ENCODE results near the gene FRK. TPM values are rescaled to one million over a fixed set of nuclear protein-coding genes. Genes with fewer than 3 reads are reported as not detected.
"Not testable (repeated sequence)": the region's sequence is repeated elsewhere in the genome, so short reads cannot be mapped to it uniquely, and the experiment has no call there.

The FRK gene
- total RNA-seq, 1 donor from 2014 or later = 0.41 TPM

GRCh38 chr6:115960286-115960685, 100.4 kb downstream of the FRK start:
- not testable (repeated sequence) for DNase-seq (ENCODE audit: low spot score in 2 of 2); FAIRE-seq

- DNase-seq (ENCODE audit: low spot score in 2 of 2) (no peak), FAIRE-seq (no peak)
Measured at GRCh38 chr6:115958958-115959357, 101.7 kb downstream of the FRK start.

GRCh38 chr6:115954740-115955139, 106.0 kb downstream of the FRK start:
- DNase-seq (ENCODE audit: low spot score in 2 of 2) (no peak), FAIRE-seq (no peak)

- no peak for FAIRE-seq
- no peak for DNase-seq (ENCODE audit: low spot score in 2 of 2)
Measured at GRCh38 chr6:115948751-115949150, 111.9 kb downstream of the FRK start.

GRCh38 chr6:115947966-115948541, 112.6 kb downstream of the FRK start:
- DNase-seq (ENCODE audit: low spot score in 2 of 2) (no peak), FAIRE-seq (no peak)

GRCh38 chr6:115945812-115946211, 114.9 kb downstream of the FRK start:
- FAIRE-seq = no peak
- DNase-seq (ENCODE audit: low spot score in 2 of 2) = no peak

- DNase-seq (ENCODE audit: low spot score in 2 of 2) = no peak
- no peak for FAIRE-seq
Measured at GRCh38 chr6:115945306-115945705, 115.4 kb downstream of the FRK start.

- not testable (repeated sequence) for DNase-seq (ENCODE audit: low spot score in 2 of 2); FAIRE-seq
Measured at GRCh38 chr6:115944829-115945228, 115.9 kb downstream of the FRK start.

- DNase-seq (ENCODE audit: low spot score in 2 of 2); FAIRE-seq: not testable (repeated sequence)
Measured at GRCh38 chr6:115937502-115937901, 123.2 kb downstream of the FRK start.

GRCh38 chr6:115935361-115935760, 125.3 kb downstream of the FRK start:
- no peak for DNase-seq (ENCODE audit: low spot score in 2 of 2)
- no peak for FAIRE-seq

- no peak for FAIRE-seq
- DNase-seq (ENCODE audit: low spot score in 2 of 2) = no peak
Measured at GRCh38 chr6:115934829-115935228, 125.9 kb downstream of the FRK start.

GRCh38 chr6:115934145-115934544, 126.5 kb downstream of the FRK start:
- FAIRE-seq (no peak), DNase-seq (ENCODE audit: low spot score in 2 of 2) (no peak)

- no peak for FAIRE-seq
- DNase-seq (ENCODE audit: low spot score in 2 of 2) = no peak
Measured at GRCh38 chr6:115932481-115932880, 128.2 kb downstream of the FRK start.

GRCh38 chr6:115928000-115928399, 132.7 kb downstream of the FRK start:
- DNase-seq (ENCODE audit: low spot score in 2 of 2); FAIRE-seq: not testable (repeated sequence)

- no peak for FAIRE-seq
- no peak for DNase-seq (ENCODE audit: low spot score in 2 of 2)
Measured at GRCh38 chr6:115922971-115923370, 137.7 kb downstream of the FRK start.

- no peak for DNase-seq (ENCODE audit: low spot score in 2 of 2)
- no peak for FAIRE-seq
Measured at GRCh38 chr6:115914098-115914497, 146.6 kb downstream of the FRK start.

GRCh38 chr6:115909923-115910546, 150.7 kb downstream of the FRK start:
- no peak for DNase-seq (ENCODE audit: low spot score in 2 of 2)
- FAIRE-seq = no peak

GRCh38 chr6:115908906-115909559, 151.7 kb downstream of the FRK start:
- DNase-seq (ENCODE audit: low spot score in 2 of 2) = no peak

GRCh38 chr6:115905471-115905870, 155.2 kb downstream of the FRK start:
- FAIRE-seq = no peak
- DNase-seq (ENCODE audit: low spot score in 2 of 2) = no peak

More at GRCh38 chr6:115908906-115909559, 151.7 kb downstream of the FRK start:
- FAIRE-seq = no peak

- FAIRE-seq (no peak), DNase-seq (ENCODE audit: low spot score in 2 of 2) (no peak)
Measured at GRCh38 chr6:115902436-115902835, 158.3 kb downstream of the FRK start.

GRCh38 chr6:115901896-115902295, 158.8 kb downstream of the FRK start:
- FAIRE-seq (no peak), DNase-seq (ENCODE audit: low spot score in 2 of 2) (no peak)

All from frontal cortex (tissue), 4 donors.